Measurements from ENCODE around the gene ACAP3. TPM values are rescaled to one million over a fixed set of nuclear protein-coding genes. Genes with fewer than 3 reads are reported as not detected.

Gene ACAP3
- total and polyA plus RNA-seq, 2 donors (not counting 3 experiments of a cell fraction or from before 2014, with no cell fraction given) = 27.8 to 39.0 TPM

GRCh38 chr1:1284221-1285101 lies 23.3 kb downstream of the ACAP3 start:
- CTCF ChIA-PET = interaction anchor here (2.8 kb wide), 1 partner anchor 162 kb away, joined by 7 read pairs; no protein-coding TSS in a partner anchor
- POLR2A ChIA-PET = no interaction called here
- intact Hi-C loops (cut with micrococcal nuclease) = no loop called here

More at GRCh38 chr1:1284221-1285101, 23.3 kb downstream of the ACAP3 start:
- Histone ChIP-seq H3K79me2 (ENCODE audit: control insufficient read depth, insufficient read depth, low read length) (no peaks in the 10 kb centered on the region), H4K20me1 (replicated peaks; ENCODE audit: control insufficient read depth, extremely low read depth, insufficient read depth, low read length) (no peaks in the 10 kb centered on the region), H3K9me3 (replicated peaks; ENCODE audit: control insufficient read depth, insufficient read depth, low read length) (no peaks in the 10 kb centered on the region), H2AFZ (ENCODE audit: low read depth, low read length) (no peak overlapping the region), H3K9me1 (replicated peaks; ENCODE audit: control insufficient read depth, extremely low read depth, insufficient read depth, low read length) (no peaks in the 10 kb centered on the region), H3K27ac (ENCODE audit: insufficient read depth, low read depth, low read length) (no peak overlapping the region), H3K4me2 (ENCODE audit: insufficient read depth, low read length) (no peak overlapping the region), H3K4me3 (replicated peaks in 1 of 3; ENCODE audit: insufficient read depth in 1 of 3, low read depth in 1 of 3, low read length in 3 of 3) (no peak overlapping the region), H3K36me3 (ENCODE audit: control insufficient read depth in 2 of 2, extremely low read depth in 1 of 2, insufficient read depth in 2 of 2, low read length in 2 of 2) (no peaks in the 10 kb centered on the region), H3K4me1 (ENCODE audit: control insufficient read depth, extremely low read depth, insufficient read depth, low read length) (peaks cover 2% of the 10 kb centered on the region), H3K27me3 (ENCODE audit: control insufficient read depth in 2 of 2, insufficient read depth in 2 of 2, low read length in 2 of 2) (no peaks in the 10 kb centered on the region), H3K9ac (replicated peaks; ENCODE audit: extremely low read depth, insufficient read depth, low read length) (no peak overlapping the region)
- no peak for FAIRE-seq
- TF ChIP-seq JUN (IDR thresholded peaks at IDR 0.05; ENCODE audit: borderline replicate concordance, insufficient read depth, insufficient read length, low read depth) (no peak), GATA2 (IDR thresholded peaks at IDR 0.05; ENCODE audit: insufficient read depth, insufficient read length, low read depth, low read length) (no peak), FOS (IDR thresholded peaks at IDR 0.05; ENCODE audit: borderline replicate concordance, insufficient read depth, low read length) (no peak), POLR2AphosphoS5 (IDR thresholded peaks at IDR 0.05; ENCODE audit: insufficient read depth, low read depth, low read length) (no peak), MYC (IDR thresholded peaks at IDR 0.05; ENCODE audit: low read depth, low read length) (no peak), POLR2A (IDR thresholded peaks at IDR 0.05; ENCODE audit: low read depth, low read length) (no peak), CTCF (IDR thresholded peaks at IDR 0.05; ENCODE audit: extremely low read depth in 1 of 2, insufficient read depth in 1 of 2, low read depth in 1 of 2, low read length in 2 of 2) (no peak), EZH2 (IDR thresholded peaks at IDR 0.05; ENCODE audit: borderline replicate concordance, low read depth, low read length, severe bottlenecking) (no peak), MAX (IDR thresholded peaks at IDR 0.05; ENCODE audit: insufficient read depth, insufficient read length) (no peak)
- DNase-seq (ENCODE audit: low read depth, low spot score) = no peak
- no TSS peak for BruUV-seq (replicated peaks)
- dilution Hi-C loops (cut with MboI; ENCODE audit: extremely low pct_ligation_motif_present, low sequenced_read_pairs) = no loop called here

Measured in endothelial cell of umbilical vein (primary cell).